Measurements from ENCODE around the gene APBA2.
A peak's percentile ranks its signal among the peaks of the same experiment; 100 is the strongest.

Gene APBA2

GRCh38 chr15:28987337-28987736, 101.6 kb downstream of the APBA2 start:
- in situ Hi-C loops (cut with MboI; ENCODE audit: low pct_unique_long_range_greater_than_20kb, low sequenced_read_pairs): no loop called here
- DNase-seq: no peak

DNA sequence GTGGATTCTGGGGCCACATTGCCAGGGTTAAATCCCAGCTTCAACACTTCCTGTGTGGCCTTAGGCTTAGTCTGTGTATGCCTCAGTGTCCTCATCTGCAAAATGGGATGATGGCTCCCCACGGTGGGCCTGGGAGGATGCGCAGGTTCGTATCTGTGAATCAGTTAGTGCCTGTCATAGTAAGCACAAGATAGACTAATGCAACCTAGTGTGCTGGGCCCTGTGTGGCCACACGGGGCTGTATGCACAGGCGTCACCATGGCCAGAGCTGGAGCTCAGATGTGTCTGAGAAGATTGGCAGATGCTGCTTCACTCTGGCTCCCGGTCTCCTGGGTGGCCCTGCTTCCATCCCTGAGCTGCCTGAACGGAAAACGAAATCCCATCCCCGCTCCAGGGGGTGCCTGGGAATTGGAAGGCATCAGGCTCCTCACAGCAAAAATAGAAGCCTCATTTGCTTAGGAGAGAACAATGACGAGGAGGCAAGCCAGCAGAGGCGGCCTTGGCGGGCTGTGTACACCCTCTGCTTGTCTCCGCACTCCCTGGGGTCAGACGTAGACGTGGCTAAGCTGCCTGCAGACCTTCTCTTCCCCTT, 103.6 kb downstream of the APBA2 start:
- peak; percentile 21 for DNase-seq

DNA sequence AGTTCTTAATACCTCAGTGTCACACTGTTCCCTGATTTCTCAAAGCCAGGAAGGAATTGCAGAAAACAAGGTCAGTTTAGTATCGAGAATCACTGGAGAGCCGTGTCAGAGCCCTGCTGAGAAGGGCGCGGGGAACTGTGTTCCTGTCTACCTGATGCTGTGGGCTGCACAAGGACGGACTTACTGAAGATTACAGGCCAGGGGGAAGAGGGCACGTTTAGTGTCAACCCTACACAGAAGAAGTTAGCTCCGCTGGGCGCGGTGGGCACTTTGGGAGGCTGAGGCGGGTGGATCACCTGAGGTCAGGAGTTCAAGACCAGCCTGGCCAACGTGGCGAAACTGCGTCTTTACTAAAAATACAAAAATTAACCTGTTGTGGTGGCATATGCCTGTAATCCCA, 104.1 kb downstream of the APBA2 start:
- in situ Hi-C loops (cut with MboI; ENCODE audit: low pct_unique_long_range_greater_than_20kb, low sequenced_read_pairs): no loop called here
- DNase-seq: no peak

More for the DNA sequence above, 103.6 kb downstream of the APBA2 start:
- in situ Hi-C loops (cut with MboI; ENCODE audit: low pct_unique_long_range_greater_than_20kb, low sequenced_read_pairs): no loop called here

- in situ Hi-C loops (cut with MboI; ENCODE audit: low pct_unique_long_range_greater_than_20kb, low sequenced_read_pairs): no loop called here
- no peak for DNase-seq
These were observed 104.6 kb downstream of the APBA2 start for GRCh38 chr15:28990390-28990789.

GRCh38 chr15:28991236-28992171, 105.7 kb downstream of the APBA2 start:
- no peak for DNase-seq
- in situ Hi-C loops (cut with MboI; ENCODE audit: low pct_unique_long_range_greater_than_20kb, low sequenced_read_pairs): no loop called here

DNA sequence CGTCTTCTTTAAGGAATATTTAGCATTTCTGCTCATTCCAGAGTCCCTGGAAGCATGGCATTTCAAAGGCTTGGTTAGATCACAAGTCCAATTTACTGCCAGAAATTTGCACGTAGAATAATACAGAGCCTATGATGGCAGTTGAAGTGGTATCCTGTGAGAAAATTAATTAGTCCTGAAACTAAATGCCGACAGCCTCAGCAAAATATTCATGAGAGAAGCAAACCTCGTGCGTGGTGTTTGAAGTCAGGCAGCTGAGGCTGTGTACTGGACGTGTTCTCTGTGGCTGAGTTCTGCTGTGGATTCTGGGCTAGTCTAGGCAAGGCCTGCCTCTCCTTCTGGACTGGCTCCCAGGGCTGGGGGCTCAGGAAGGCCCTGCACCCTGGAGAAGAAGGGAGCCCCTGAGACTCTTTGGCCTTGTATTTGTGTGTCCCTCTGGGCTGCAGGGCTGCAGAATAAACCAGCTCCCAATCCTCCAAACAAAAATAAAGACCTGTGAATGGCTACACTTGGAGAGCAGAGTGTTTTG, 106.6 kb downstream of the APBA2 start:
- in situ Hi-C loops (cut with MboI; ENCODE audit: low pct_unique_long_range_greater_than_20kb, low sequenced_read_pairs): no loop called here
- no peak for DNase-seq

- in situ Hi-C loops (cut with MboI; ENCODE audit: low pct_unique_long_range_greater_than_20kb, low sequenced_read_pairs): no loop called here
- peak; percentile 31 for DNase-seq
These were observed 107.4 kb downstream of the APBA2 start for GRCh38 chr15:28993051-28993719.

- in situ Hi-C loops (cut with MboI; ENCODE audit: low pct_unique_long_range_greater_than_20kb, low sequenced_read_pairs): no loop called here
- DNase-seq: no peak
These were observed 107.9 kb downstream of the APBA2 start for GRCh38 chr15:28993720-28994053.

- in situ Hi-C loops (cut with MboI; ENCODE audit: low pct_unique_long_range_greater_than_20kb, low sequenced_read_pairs): no loop called here
- DNase-seq: no peak
These were observed 108.5 kb downstream of the APBA2 start for GRCh38 chr15:28994142-28994830.

DNA sequence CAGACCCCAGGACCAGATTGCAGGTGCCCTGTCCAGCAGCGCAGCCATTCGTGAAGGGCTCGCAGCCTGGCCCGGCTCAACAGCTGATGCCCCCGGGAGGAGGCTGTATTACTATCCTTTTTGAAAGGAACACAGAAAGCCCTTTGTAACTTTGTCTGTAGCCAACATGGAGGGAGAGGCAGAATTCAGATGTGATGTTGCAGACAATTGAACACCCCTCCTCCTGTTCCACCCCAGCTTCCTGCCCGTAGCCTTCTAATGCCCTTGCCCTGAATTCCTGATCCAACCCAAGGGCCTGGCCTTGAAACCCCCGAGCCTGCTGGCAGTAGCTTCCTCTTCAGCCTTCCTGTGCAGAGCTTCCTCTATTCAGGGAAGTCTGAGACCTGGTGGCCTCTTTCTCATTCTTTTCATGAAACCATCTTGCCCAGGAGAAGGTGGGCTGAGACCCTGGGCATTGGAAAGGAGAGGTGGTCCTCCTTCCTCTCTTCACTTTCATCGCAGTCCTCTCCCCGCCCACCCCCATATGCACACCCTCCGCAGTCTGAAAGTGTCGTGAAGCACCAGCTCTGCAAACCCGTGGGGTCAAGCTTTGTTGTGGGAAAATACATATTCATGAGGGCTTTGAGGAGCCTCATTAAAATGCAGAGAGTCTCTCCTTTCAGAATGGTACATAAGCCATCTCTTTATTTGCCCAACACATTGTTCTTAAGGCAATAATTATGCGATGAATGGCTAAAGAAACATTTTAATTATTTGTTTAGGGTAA, 109.2 kb downstream of the APBA2 start:
- DNase-seq: peak; percentile 83
- in situ Hi-C loops (cut with MboI; ENCODE audit: low pct_unique_long_range_greater_than_20kb, low sequenced_read_pairs): no loop called here

DNA sequence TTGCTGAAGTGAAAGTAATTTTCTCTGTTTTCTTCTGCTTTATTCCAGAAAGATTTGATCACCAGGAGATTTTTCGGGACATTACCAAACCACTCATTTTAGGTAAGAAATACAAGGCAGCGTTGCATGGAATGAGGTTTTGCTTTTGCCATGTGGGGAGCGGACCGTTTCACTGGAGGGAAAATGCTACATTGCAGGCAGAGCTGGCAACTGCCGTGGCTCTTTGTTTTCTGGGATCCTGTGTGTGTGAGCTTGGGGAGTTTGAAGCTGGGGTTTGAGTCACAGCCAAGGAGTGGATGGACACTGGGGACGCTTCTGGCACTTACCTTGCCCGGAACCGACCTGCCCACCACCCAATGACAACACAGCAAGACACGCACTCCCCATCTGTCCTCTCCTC, 109.9 kb downstream of the APBA2 start:
- DNase-seq: no peak
- in situ Hi-C loops (cut with MboI; ENCODE audit: low pct_unique_long_range_greater_than_20kb, low sequenced_read_pairs): no loop called here

GRCh38 chr15:28996289-28996688, 110.5 kb downstream of the APBA2 start:
- no peak for DNase-seq
- in situ Hi-C loops (cut with MboI; ENCODE audit: low pct_unique_long_range_greater_than_20kb, low sequenced_read_pairs): no loop called here

DNA sequence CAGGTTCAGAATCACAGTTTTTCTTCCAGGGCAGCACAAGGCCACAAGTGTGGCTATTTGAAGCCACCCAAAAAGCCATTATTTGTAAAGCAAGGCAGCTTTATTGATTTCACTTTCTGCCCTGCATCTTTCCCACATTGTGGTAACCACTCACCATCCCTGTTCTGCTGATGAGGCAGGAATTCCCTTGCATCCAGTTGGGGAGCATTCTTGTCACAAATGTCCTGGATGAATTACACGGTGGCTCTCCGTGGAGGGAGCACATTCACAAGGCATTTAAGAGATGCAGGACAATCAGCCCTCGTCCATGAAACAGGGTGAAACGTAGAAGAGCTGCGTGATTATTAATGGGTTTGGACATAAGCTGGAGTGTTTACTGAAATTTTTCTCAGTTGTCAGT, 111.2 kb downstream of the APBA2 start:
- in situ Hi-C loops (cut with MboI; ENCODE audit: low pct_unique_long_range_greater_than_20kb, low sequenced_read_pairs): no loop called here
- no peak for DNase-seq

DNA sequence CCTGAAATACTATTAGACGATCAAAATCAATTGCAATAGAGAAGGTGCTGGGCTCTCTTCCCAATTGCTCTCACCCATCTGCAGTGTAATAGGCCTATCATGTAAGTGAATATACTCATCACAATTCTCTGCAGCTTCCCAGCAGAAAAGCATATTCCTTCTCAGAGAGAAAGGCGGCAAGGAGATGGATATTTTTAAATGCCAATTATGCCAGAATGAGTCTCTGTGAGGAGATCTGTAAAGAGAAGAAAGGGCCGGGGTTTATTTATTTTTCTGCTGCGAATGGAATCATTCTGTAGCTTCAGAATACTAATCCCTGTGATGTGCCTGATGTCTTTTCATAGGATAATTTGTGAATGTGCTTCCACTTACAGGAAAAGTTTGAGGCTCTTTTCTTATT, 112.0 kb downstream of the APBA2 start:
- in situ Hi-C loops (cut with MboI; ENCODE audit: low pct_unique_long_range_greater_than_20kb, low sequenced_read_pairs): no loop called here
- no peak for DNase-seq

GRCh38 chr15:28998511-28998910, 112.7 kb downstream of the APBA2 start:
- no peak for DNase-seq
- in situ Hi-C loops (cut with MboI; ENCODE audit: low pct_unique_long_range_greater_than_20kb, low sequenced_read_pairs): no loop called here

DNA sequence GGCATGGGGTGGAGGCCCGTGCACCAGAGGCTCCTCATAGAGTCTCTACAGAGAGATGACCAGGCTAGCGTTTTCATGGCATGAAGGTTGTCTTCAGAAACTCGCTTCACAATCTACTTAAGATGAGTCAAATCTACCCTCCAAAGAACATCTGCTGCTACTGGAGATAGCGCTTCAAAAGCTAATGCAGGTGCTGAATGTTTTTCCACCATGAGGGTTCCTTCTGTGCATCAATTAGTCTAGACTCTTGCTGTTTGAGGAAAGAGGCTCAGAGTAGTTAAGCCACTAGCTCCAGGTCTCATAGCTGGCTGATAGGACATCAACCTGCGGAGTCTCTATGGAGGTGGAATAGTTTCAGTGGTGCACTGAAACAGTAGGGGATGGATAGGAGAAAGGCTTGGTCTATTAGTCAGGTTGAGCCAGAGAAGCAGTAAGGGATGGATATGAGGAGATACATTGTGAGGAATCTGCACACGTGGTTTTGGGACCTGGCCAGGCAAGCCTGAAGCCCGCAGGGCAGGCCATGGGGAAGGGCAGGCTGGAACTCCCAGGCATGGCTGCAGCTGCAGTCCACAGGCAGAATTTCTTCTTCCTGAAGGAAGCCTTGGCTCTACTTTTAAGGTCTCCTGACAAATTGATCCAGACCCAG, 117.5 kb downstream of the APBA2 start:
- in situ Hi-C loops (cut with MboI; ENCODE audit: low pct_unique_long_range_greater_than_20kb, low sequenced_read_pairs): no loop called here
- DNase-seq: no peak

DNA sequence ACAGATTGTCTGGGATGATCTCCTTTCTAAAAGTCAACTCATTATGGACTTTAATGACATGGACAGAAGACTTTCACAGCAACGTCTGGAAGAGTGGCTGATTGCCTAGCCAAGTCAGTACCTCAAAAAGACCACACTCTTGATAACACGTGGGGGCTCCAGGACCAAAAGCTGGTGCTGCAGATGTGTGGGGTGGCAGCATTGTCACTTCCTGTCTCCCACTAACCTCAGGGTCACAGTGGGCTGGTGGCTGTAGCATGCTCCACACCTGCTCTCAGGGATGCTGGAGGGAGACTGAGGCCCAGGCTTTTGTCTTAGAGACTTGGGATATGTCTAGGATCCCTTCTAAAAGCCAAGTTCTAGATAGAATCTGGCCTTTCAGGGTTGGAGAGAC, 118.1 kb downstream of the APBA2 start:
- in situ Hi-C loops (cut with MboI; ENCODE audit: low pct_unique_long_range_greater_than_20kb, low sequenced_read_pairs): no loop called here
- DNase-seq: no peak

GRCh38 chr15:29005931-29006330, 120.2 kb downstream of the APBA2 start:
- no peak for DNase-seq
- in situ Hi-C loops (cut with MboI; ENCODE audit: low pct_unique_long_range_greater_than_20kb, low sequenced_read_pairs): no loop called here
